K562 (cell line): Measurements from ENCODE around the gene NDST1.

ENCODE experiments used
- FOXM1 ChIP-seq, 2 experiments: fragments of 450-650 bp in 1 of 2; sonication (generic) in 1 of 2; formaldehyde crosslinking in 1 of 2; IDR thresholded peaks; 2 replicates each; pipeline versions ENCODE4 v1.6.1 to v1.9.0; 2017 to 2022; ENCODE audit warnings: low read depth in 2 of 2, mild to moderate bottlenecking in 2 of 2, missing genetic modification reagents in 1 of 2, moderate library complexity in 1 of 2
- HIVEP1 ChIP-seq: fragments of 250-450 bp; sonication (Bioruptor Pico); IDR thresholded peaks from 2 replicates; pipeline ENCODE4 v1.4.0; 2020; ENCODE audit warnings: mild to moderate bottlenecking
- POLR2A ChIP-seq: fragments of 450-650 bp; conservative IDR thresholded peaks from 2 replicates; pipeline ENCODE4 v1.6.1; 2016
- YY1 ChIP-seq, 3 experiments: IDR thresholded peaks; 2 replicates each; pipeline ENCODE4 v1.6.1; 2011; ENCODE audit warnings: low read length in 2 of 3, mild to moderate bottlenecking in 2 of 3, moderate library complexity in 2 of 3, borderline replicate concordance in 1 of 3, control low read depth in 1 of 3, low read depth in 1 of 3; ENCODE audit not compliant: insufficient read depth in 3 of 3, insufficient replicate concordance in 2 of 3, control insufficient read depth in 1 of 3, insufficient read length in 1 of 3; ENCODE audit errors: extremely low read depth in 1 of 3
- ZBTB17 ChIP-seq: fragments of 450-650 bp; formaldehyde crosslinking; IDR thresholded peaks from 2 replicates; pipeline ENCODE4 v1.4.0; 2020; ENCODE audit warnings: mild to moderate bottlenecking
- TF ChIP-seq, protein P1 (sequence below), 3 experiments: IDR thresholded peaks in 2 of 3; conservative IDR thresholded peaks in 1 of 3; 2 replicates each; pipeline ENCODE4 v1.5.1; 2011 to 2012; ENCODE audit warnings: low read length in 3 of 3, mild to moderate bottlenecking in 3 of 3, control low read depth in 2 of 3, improper control_type of control experiment in 1 of 3, inconsistent platforms in 1 of 3, low read depth in 1 of 3, mixed read lengths in 1 of 3, moderate library complexity in 1 of 3; ENCODE audit not compliant: insufficient read depth in 2 of 3

GRCh38 chr5:150556106-150556505, 48.2 kb downstream of the NDST1 start:
- TF ChIP-seq FOXM1 (IDR thresholded peaks at IDR 0.05; ENCODE audit: low read depth), result no peak
- no peak for TF ChIP-seq FOXM1 (CRISPR knock-in tag; IDR thresholded peaks at IDR 0.05; ENCODE audit: low read depth)
- TF ChIP-seq POLR2A, result no peak
- TF ChIP-seq, protein P1, sequence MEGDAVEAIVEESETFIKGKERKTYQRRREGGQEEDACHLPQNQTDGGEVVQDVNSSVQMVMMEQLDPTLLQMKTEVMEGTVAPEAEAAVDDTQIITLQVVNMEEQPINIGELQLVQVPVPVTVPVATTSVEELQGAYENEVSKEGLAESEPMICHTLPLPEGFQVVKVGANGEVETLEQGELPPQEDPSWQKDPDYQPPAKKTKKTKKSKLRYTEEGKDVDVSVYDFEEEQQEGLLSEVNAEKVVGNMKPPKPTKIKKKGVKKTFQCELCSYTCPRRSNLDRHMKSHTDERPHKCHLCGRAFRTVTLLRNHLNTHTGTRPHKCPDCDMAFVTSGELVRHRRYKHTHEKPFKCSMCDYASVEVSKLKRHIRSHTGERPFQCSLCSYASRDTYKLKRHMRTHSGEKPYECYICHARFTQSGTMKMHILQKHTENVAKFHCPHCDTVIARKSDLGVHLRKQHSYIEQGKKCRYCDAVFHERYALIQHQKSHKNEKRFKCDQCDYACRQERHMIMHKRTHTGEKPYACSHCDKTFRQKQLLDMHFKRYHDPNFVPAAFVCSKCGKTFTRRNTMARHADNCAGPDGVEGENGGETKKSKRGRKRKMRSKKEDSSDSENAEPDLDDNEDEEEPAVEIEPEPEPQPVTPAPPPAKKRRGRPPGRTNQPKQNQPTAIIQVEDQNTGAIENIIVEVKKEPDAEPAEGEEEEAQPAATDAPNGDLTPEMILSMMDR (IDR thresholded peaks at IDR 0.05 in 2 of 3, conservative IDR thresholded peaks at IDR 0.05 in 1 of 3; ENCODE audit: insufficient read depth in 2 of 3, low read depth in 1 of 3, low read length in 3 of 3), result no peak
- no peak for TF ChIP-seq ZBTB17 (CRISPR knock-in tag)
- TF ChIP-seq YY1 (IDR thresholded peaks at IDR 0.05; ENCODE audit: borderline replicate concordance in 1 of 3, control insufficient read depth in 1 of 3, extremely low read depth in 1 of 3, insufficient read depth in 3 of 3, insufficient read length in 1 of 3, insufficient replicate concordance in 2 of 3, low read depth in 1 of 3, low read length in 2 of 3), result no peak
- TF ChIP-seq HIVEP1 (CRISPR knock-in tag), result no peak
